Mesenchymal stem cell (in vitro differentiated cells and primary cell): ENCODE data around the gene LRRTM4.

Experiments
- DNase-seq: peaks from one replicate; pipeline ENCODE4 v3.0.0-alpha.2; 2013
- H2AFZ ChIP-seq: one replicate; pipeline ENCODE4 v1.6.1; 2013; ENCODE audit warnings: low read depth, mild to moderate bottlenecking, control low read depth, inconsistent platforms, low read length, moderate library complexity
- H2AK5ac ChIP-seq: 2 replicates; pipeline ENCODE4 v1.6.1; 2013; ENCODE audit warnings: low read length, moderate library complexity, mild to moderate bottlenecking, inconsistent platforms; ENCODE audit not compliant: severe bottlenecking
- H2BK120ac ChIP-seq: one replicate; pipeline ENCODE4 v1.6.1; 2013; ENCODE audit warnings: low read depth, mild to moderate bottlenecking, inconsistent platforms, low read length, moderate library complexity
- H2BK12ac ChIP-seq, 2 experiments: one replicate each; pipeline ENCODE4 v1.6.1; 2013; ENCODE audit warnings: inconsistent platforms in 2 of 2, low read length in 2 of 2, mild to moderate bottlenecking in 2 of 2, moderate library complexity in 2 of 2, control low read depth in 1 of 2
- H2BK15ac ChIP-seq: one replicate; pipeline ENCODE4 v1.6.1; 2013; ENCODE audit warnings: mild to moderate bottlenecking, low read depth, inconsistent platforms; ENCODE audit not compliant: poor library complexity, severe bottlenecking
- H2BK5ac ChIP-seq: 2 replicates; pipeline ENCODE4 v1.6.1; 2013; ENCODE audit warnings: low read depth, mild to moderate bottlenecking, low read length, control low read depth, inconsistent platforms; ENCODE audit not compliant: poor library complexity, severe bottlenecking
- H3K14ac ChIP-seq, 2 experiments: one replicate each; pipeline ENCODE4 v1.6.1; 2013; ENCODE audit warnings: inconsistent platforms in 2 of 2, low read length in 2 of 2, control low read depth in 1 of 2, mild to moderate bottlenecking in 1 of 2, moderate library complexity in 1 of 2
- H3K18ac ChIP-seq, 2 experiments: one replicate each; pipeline ENCODE4 v1.6.1; 2013; ENCODE audit warnings: inconsistent platforms in 2 of 2, low read length in 2 of 2, control low read depth in 1 of 2, low read depth in 1 of 2, mild to moderate bottlenecking in 1 of 2
- H3K23ac ChIP-seq, 2 experiments: one replicate each; pipeline ENCODE4 v1.6.1; 2013; ENCODE audit warnings: inconsistent platforms in 2 of 2, low read length in 2 of 2, mild to moderate bottlenecking in 2 of 2, moderate library complexity in 2 of 2, control low read depth in 1 of 2
- H3K27ac ChIP-seq: 2 replicates; pipeline ENCODE4 v1.5.1; 2013; ENCODE audit warnings: mild to moderate bottlenecking, moderate library complexity, low read length, control low read depth, inconsistent platforms; ENCODE audit not compliant: poor library complexity, severe bottlenecking
- H3K27me3 ChIP-seq, 2 experiments: 2 replicates each; pipeline versions ENCODE4 v1.6.1 to v1.7.0; 2013; ENCODE audit warnings: low read length in 2 of 2, mild to moderate bottlenecking in 2 of 2, moderate library complexity in 2 of 2, control low read depth in 1 of 2, inconsistent platforms in 1 of 2; ENCODE audit not compliant: control insufficient read depth in 1 of 2, insufficient read depth in 1 of 2
- H3K36me3 ChIP-seq, 2 experiments: 2 replicates each; pipeline versions ENCODE4 v1.6.1 to v1.7.0; 2013; ENCODE audit warnings: low read length in 2 of 2, control low read depth in 1 of 2, inconsistent platforms in 1 of 2, low read depth in 1 of 2, mild to moderate bottlenecking in 1 of 2; ENCODE audit not compliant: insufficient read depth in 2 of 2, control insufficient read depth in 1 of 2
- H3K4ac ChIP-seq, 2 experiments: one replicate each; pipeline ENCODE4 v1.6.1; 2013; ENCODE audit warnings: inconsistent platforms in 2 of 2, low read length in 2 of 2, mild to moderate bottlenecking in 2 of 2, moderate library complexity in 2 of 2, control low read depth in 1 of 2, low read depth in 1 of 2
- H3K4me1 ChIP-seq: 2 replicates; pipeline ENCODE4 v1.6.1; 2013; ENCODE audit warnings: low read depth, low read length, control low read depth; ENCODE audit not compliant: control insufficient read depth, insufficient read depth
- H3K4me2 ChIP-seq: 2 replicates; pipeline ENCODE4 v1.6.1; 2013; ENCODE audit warnings: low read length, mild to moderate bottlenecking, inconsistent platforms; ENCODE audit not compliant: poor library complexity, severe bottlenecking
- H3K4me3 ChIP-seq, 2 experiments: 2 replicates each; pipeline versions ENCODE4 v1.5.1 to v1.7.0; 2013; ENCODE audit warnings: low read length in 2 of 2, mild to moderate bottlenecking in 2 of 2, control low read depth in 1 of 2, low read depth in 1 of 2; ENCODE audit not compliant: insufficient read depth in 1 of 2
- H3K79me1 ChIP-seq: replicated peaks from 2 replicates; pipeline ENCODE4 v1.6.1; 2013; ENCODE audit warnings: mild to moderate bottlenecking, control low read depth, low read length, inconsistent platforms; ENCODE audit not compliant: poor library complexity, severe bottlenecking
- H3K9ac ChIP-seq: 2 replicates; pipeline ENCODE4 v1.7.0; 2013; ENCODE audit warnings: mild to moderate bottlenecking, low read length, moderate library complexity
- H3K9me3 ChIP-seq: 2 replicates; pipeline ENCODE4 v1.7.0; 2013; ENCODE audit warnings: mild to moderate bottlenecking, low read length; ENCODE audit not compliant: control insufficient read depth
- H4K8ac ChIP-seq: one replicate; pipeline ENCODE4 v1.6.1; 2013; ENCODE audit warnings: inconsistent platforms, mild to moderate bottlenecking, low read length, moderate library complexity
- H4K91ac ChIP-seq: one replicate; pipeline ENCODE4 v1.6.1; 2013; ENCODE audit warnings: mild to moderate bottlenecking, low read length, inconsistent platforms
- WGBS: methylation state at CpG from one replicate; pipeline ENCODE4 v1.1.7; 2013; ENCODE audit warnings: mixed read lengths; 5-methylcytosine and 5-hydroxymethylcytosine counted together

LRRTM4 gene

DNA sequence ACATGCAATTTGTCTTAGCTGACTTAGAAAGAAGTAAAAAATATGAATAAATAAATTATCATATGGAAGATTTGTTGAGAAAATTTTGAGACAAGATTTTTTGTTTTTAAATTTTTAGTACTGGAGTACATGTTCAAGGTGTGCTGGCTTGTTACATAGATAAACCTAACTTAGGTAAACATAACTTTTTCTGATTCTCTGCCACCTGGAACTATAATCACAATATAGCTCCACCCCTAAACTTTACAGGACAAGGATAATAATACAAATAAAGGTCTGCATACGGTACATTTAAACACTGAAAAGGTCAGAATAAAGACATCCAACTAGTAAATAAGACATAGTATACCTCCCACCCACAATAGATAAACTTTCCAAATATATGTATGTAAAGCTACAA is 330.5 kb downstream of the LRRTM4 start:
- Histone ChIP-seq H2BK120ac (no peak overlapping the region), H3K4me2 (no peak overlapping the region), H3K9me3 (peaks cover 3% of the 10 kb centered on the region), H2BK15ac (no peak overlapping the region), H3K4ac (no peak overlapping the region), H3K9ac (no peak overlapping the region), H3K14ac (no peak overlapping the region), H2AFZ (no peak overlapping the region), H3K4me3 (no peak overlapping the region), H4K91ac (no peak overlapping the region), H3K27ac (no peak overlapping the region), H2BK12ac (no peak overlapping the region), H2AK5ac (no peak overlapping the region), H3K27me3 (no peaks in the 10 kb centered on the region), H3K36me3 (no peaks in the 10 kb centered on the region), H4K8ac (no peak overlapping the region), H3K23ac (no peak overlapping the region), H3K18ac (no peak overlapping the region), H3K4me1 (no peaks in the 10 kb centered on the region), H2BK5ac (no peak overlapping the region), H3K79me1 (no peaks in the 10 kb centered on the region)
- WGBS = no CpG with 5 or more reads among the region's 1 CpG
- DNase-seq = no peak

DNA sequence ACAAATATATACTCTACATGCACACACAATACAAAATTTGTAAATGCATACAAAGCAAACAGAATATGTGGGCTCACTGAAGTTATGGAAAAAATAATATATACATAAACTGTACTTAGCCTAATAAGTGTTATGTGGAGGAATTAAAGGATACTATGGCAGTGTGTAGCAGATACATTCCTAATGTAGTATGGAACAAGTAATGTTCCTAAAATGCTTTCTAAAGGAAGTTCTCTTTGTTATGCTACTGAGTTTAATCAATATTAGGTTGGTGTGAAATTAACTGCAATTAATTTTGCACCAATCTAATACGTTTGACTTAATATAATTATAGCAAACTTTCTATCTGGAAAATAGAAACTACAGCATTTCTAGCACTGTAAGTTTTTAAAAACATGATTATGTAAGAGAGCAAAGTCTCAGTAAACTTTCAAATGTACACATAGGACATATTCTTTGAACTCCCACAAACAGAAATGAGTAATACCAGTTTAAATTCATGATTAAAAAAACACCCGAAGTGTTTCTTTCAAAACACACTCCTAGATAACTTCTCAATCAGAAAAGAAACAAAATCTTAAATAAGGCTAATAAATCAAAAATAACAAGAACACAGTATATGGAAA is 331.3 kb downstream of the LRRTM4 start:
- no peak overlapping the region for H4K91ac ChIP-seq
- no peak overlapping the region for H3K27ac ChIP-seq
- no peak overlapping the region for H3K4ac ChIP-seq
- H3K9me3 ChIP-seq = peaks cover 6% of the 10 kb centered on the region
- H2BK120ac ChIP-seq = no peak overlapping the region
- no peak overlapping the region for H3K14ac ChIP-seq
- no peak overlapping the region for H3K23ac ChIP-seq
- H3K4me2 ChIP-seq = no peak overlapping the region
- H2BK5ac ChIP-seq = no peak overlapping the region
- H3K36me3 ChIP-seq = no peaks in the 10 kb centered on the region
- no peak overlapping the region for H2AK5ac ChIP-seq
- no peak overlapping the region for H3K4me3 ChIP-seq
- no peak overlapping the region for H4K8ac ChIP-seq
- no peak overlapping the region for H2BK12ac ChIP-seq
- no peak overlapping the region for H3K18ac ChIP-seq
- no peaks in the 10 kb centered on the region for H3K4me1 ChIP-seq
- no peak overlapping the region for H2BK15ac ChIP-seq
- H3K27me3 ChIP-seq = no peaks in the 10 kb centered on the region
- no peak overlapping the region for H3K9ac ChIP-seq
- no peaks in the 10 kb centered on the region for H3K79me1 ChIP-seq
- 100% methylated on average over 1 of the region's 2 CpGs for WGBS
- H2AFZ ChIP-seq = no peak overlapping the region
- no peak for DNase-seq

DNA sequence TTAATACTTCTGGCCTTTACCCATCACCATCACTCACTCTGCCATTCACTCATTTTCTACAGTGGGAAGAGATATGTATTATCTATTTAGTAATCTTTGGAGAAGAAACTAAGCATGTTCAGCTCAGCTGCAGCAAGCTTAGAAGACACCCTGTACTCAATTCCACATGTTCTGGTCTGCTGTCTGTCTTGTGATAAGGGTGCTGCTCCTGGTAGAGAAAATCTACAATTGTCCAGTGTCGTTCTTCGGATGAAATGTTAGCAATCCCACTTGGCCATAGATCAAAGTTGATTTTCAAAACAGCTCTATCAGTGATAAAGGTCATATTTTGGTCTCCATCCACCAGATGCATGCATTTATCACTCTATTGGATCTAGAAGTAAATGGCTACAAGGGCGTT is 337.1 kb downstream of the LRRTM4 start:
- H4K8ac ChIP-seq = no peak overlapping the region
- no peak overlapping the region for H2BK5ac ChIP-seq
- H2AFZ ChIP-seq = no peak overlapping the region
- no peak overlapping the region for H3K27ac ChIP-seq
- H2AK5ac ChIP-seq = no peak overlapping the region
- no peaks in the 10 kb centered on the region for H3K36me3 ChIP-seq
- 97% methylated on average over 3 of the region's 3 CpGs for WGBS
- no peaks in the 10 kb centered on the region for H3K4me1 ChIP-seq
- no peak overlapping the region for H3K9ac ChIP-seq
- no peak overlapping the region for H3K4me2 ChIP-seq
- H2BK120ac ChIP-seq = no peak overlapping the region
- no peak overlapping the region for H3K18ac ChIP-seq
- H3K27me3 ChIP-seq = no peaks in the 10 kb centered on the region
- H3K79me1 ChIP-seq = no peaks in the 10 kb centered on the region
- no peak overlapping the region for H4K91ac ChIP-seq
- no peak for DNase-seq
- no peak overlapping the region for H2BK15ac ChIP-seq
- H3K14ac ChIP-seq = no peak overlapping the region
- H3K4me3 ChIP-seq = no peak overlapping the region
- H3K9me3 ChIP-seq = peaks cover 13% of the 10 kb centered on the region
- H2BK12ac ChIP-seq = no peak overlapping the region
- H3K4ac ChIP-seq = no peak overlapping the region
- no peak overlapping the region for H3K23ac ChIP-seq

- H4K8ac ChIP-seq = no peak overlapping the region
- H2BK12ac ChIP-seq = no peak overlapping the region
- H3K18ac ChIP-seq = no peak overlapping the region
- H2BK15ac ChIP-seq = no peak overlapping the region
- no peak for DNase-seq
- H2BK5ac ChIP-seq = no peak overlapping the region
- H3K4me3 ChIP-seq = no peak overlapping the region
- no peak overlapping the region for H3K4ac ChIP-seq
- no peaks in the 10 kb centered on the region for H3K4me1 ChIP-seq
- H2AFZ ChIP-seq = no peak overlapping the region
- peaks cover 7% of the 10 kb centered on the region for H3K9me3 ChIP-seq
- no peak overlapping the region for H3K14ac ChIP-seq
- no peak overlapping the region for H3K27ac ChIP-seq
- no peaks in the 10 kb centered on the region for H3K27me3 ChIP-seq
- no peak overlapping the region for H3K4me2 ChIP-seq
- H3K23ac ChIP-seq = no peak overlapping the region
- H3K36me3 ChIP-seq = no peaks in the 10 kb centered on the region
- H2AK5ac ChIP-seq = no peak overlapping the region
- no peaks in the 10 kb centered on the region for H3K79me1 ChIP-seq
- no peak overlapping the region for H4K91ac ChIP-seq
- WGBS = 99% methylated on average over 3 of the region's 5 CpGs
- H3K9ac ChIP-seq = no peak overlapping the region
- H2BK120ac ChIP-seq = no peak overlapping the region
Observed at GRCh38 chr2:77179297-77179696, 342.9 kb downstream of the LRRTM4 start.
